Mesenteric fat pad (tissue), 1 donor: ENCODE measurements around the gene GUCY2D. TPM values are rescaled to one million over a fixed set of nuclear protein-coding genes. Genes with fewer than 3 reads are reported as not detected.
A peak's percentile ranks its signal among the peaks of the same experiment; 100 is the strongest.
"Not testable (repeated sequence)": the region's sequence is repeated elsewhere in the genome, so short reads cannot be mapped to it uniquely, and the experiment has no call there.

Experiments
- DNase-seq: peaks from one replicate; pipeline ENCODE4 v3.0.0-alpha.2; 2020; ENCODE audit warnings: low spot score
- long read RNA-seq: library from polyadenylated mRNA; unstranded; transcript quantifications from one replicate; pipeline ENCODE4 v2.0.0, GENCODE V29; 2020
- total RNA-seq: library from RNA; stranded (reverse); fragmentation: NEBNext Ultra II Directional; extraction: Animal tissue kit (Norgen Biotek cat#: 25700); gene quantifications from one replicate; pipeline ENCODE4 v1.2.1, GENCODE V29; 2021
- donor health status: DM: yes; HTN: yes; CAD: no.

GUCY2D gene
- not detected for total RNA-seq
- long read RNA-seq, partial matches to known transcripts: 0 of 1 reads
- long read RNA-seq, other reads (novel, unspliced or antisense): 1 of 1 reads

DNA sequence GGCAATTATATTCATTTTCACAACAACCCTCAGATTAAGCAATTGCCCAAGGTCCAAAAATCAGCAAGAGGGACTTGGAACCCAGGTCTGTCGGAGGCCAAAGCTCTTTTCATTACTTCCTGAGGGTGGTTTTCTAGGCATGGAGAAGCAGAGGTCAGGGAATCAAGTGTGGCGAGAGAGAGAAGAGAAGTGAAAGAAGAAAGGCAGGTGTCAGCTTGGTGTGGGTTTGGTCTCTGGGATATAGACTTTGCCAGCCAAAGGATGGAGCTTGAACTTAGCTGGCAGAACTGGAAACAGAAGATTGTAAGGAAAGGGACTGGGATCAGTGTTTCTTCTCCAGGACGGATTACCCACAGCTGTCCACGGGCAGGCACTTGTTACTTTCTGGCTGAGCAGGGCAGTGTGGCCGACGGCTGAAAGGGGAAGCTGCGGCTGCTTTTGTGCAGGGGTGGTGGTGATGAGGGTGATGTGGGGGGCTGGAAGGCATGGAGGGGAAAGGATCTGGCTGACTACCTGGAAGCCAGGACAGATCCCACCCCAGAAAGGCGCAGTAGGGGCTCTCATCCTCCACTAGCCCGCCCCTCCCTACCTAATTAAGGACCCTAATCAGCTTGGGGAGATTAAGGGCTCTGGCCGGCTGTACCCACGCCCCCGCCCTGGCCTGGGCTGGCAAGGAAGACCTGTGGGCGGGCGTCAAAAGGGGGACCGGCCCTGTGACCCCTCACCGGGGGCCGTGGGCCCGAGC, at the start of gene GUCY2D:
Gene GUCY2D, plus strand, starts transcription at position 640 of the 745 bp plus-strand sequence. CDS start 433 bp downstream, outside the sequence.
- peak; percentile 88 for DNase-seq

GRCh38 chr17:7953266-7953665, 49.1 kb upstream of the GUCY2D start:
- not testable (repeated sequence) for DNase-seq

DNA sequence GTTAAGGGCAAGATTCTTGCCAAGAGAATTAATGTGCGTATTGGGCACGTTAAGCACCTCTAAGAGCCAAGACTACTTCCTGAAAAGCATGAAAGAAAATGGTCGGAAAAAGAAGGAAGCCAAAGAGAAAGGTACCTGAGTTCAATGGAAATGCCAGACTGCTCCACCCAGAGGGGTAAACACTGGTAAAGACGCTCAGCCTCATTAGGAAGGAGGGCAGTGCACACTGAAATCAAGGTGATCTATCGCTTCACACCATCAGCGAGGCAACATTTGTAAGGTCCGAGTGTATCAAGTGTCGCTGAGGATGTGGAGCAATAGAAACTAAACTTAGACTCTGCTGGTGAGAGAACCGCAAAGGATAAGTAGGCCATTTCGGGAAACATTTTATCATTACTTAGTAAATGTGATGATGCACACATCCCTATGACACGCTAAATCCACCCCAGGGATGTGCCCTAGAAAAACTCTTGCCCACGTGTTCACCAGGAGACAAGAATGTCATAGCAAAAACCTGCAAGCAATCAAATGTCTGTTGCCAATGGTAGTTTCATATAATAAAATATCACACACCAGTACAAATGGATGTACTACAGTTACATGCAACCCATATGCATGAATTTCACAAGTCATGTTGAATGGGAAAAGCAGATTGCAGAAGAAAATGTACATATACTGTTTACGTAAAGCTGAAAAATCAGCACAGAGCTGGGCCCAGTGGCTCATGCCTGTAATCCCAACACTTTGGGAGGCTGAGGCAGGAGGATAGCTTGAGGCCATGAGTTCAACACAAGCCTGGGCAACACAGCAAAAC, 46.8 kb upstream of the GUCY2D start:
- no peak for DNase-seq

DNA sequence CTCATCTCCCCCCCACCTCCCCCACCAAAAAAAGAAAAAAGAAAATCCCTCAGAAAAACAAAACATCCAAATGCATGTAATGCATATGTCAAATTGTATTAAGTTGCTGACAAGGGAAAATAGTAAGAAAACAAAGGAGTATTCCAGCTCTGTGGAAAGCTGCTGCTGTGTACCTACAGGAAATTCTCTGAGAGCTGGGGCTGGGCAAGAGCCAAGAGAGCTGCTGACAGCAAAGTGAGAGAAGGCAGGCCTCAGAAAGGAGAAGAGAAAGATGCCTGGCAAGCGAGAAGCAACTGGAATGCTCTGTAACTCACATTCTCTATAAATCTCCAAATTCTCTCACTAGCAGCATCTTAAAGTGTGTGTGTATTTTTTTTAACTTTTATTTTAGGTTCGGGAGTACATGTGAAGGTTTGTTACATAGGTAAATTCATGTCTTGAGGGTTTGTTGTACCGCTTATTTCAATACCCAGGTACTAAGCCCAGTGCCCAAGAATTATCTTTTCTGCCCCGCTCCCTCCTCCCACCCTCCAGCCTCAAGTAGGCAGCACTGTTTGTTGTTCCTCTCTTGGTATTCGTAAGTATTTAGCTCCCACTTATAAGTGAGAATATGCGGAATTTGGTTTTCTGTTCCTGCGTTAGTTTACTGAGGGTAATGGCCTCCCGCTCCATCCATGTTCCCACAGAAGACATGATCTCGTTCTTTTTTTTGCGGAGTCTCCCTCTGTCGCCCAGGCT, 46.0 kb upstream of the GUCY2D start:
- DNase-seq: no peak

DNA sequence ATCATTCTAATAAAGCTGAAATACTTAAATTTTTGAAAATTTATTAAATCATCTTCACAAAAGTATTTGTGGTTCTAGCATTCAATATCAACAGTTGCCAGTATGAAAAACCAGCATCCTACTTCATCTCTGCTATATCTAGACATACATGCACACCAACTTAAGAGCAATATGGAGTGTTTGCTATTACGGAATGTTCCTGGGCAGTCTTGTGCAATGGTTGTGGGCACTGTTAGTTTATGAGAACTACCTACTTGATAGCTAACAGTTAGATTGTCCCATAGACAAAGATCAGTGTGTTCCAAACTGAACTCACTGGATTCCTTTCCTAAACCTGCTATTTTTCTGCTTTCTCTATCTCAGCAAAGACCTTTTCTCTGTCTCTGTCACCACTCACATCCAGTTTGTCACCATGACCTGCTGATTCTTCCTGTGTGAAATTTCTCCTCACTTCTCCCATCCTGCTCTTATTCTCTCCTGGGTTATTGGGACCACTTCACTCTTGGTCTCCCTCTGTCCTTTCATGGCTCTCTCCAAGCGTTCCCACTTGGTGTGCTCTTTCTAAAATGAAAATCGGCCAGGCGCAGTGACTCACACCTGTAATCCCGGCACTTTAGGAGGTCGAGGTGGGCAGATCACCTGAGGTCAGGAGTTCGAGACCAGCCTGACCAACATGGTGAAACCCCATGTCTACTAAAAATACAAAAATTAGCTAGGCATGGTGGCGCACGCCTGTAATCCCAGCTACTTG, 42.7 kb upstream of the GUCY2D start:
- DNase-seq: no peak

DNA sequence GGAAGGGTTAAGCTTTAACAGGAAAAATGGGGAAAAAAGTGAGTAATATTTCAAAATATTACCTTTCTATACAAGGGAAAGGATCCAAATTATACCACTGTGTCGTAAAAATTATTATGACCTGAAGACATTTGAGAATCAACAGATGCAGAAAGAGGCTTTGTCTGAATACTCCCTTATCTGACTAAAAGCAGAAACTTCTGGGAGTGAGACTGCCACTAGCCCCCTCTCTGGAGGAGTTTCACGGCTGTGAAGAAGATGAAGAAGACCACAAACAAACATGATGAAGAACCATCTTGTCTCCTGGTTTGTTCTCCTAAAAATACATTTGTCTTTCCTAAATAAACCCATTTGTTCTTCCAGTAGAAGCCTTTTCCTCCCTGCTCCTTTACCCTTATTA, 41.0 kb upstream of the GUCY2D start:
- DNase-seq: no peak

DNA sequence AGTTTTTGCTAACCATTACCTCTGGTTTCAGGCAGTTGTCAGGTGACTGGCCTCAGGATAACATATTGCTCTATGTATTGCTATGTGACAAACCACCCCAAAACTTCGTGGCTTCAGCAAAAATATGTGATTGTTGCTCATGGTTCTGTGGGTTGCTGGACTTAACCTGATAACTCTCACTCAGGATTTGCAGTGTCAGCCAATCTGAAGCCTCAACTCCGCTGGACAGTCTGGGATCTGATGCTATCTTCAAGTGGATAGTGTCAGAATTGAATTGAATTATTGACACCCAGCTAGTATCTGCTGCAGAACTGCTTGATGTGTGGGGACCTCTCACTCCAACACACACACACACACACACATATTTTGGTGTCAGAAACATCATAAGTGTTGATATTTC, 34.7 kb upstream of the GUCY2D start:
- no peak for DNase-seq

DNA sequence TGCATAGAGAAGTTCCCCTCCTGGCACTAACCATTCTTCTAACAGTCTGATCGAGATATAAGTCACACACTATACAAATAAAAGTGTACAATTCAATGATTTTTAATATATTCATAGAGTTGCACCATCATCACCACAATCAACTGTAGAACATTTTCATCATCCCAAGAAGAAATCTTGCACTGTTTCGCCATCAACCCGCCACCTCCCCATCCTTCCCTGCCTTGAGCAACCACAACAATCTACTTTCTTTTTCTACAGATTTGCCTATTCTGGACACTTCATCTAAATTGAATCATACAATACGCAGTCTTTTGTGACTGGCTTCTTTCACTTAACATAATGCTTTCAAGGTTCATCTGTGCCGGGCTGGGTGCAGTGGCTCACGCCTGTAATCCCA, 33.0 kb upstream of the GUCY2D start:
- DNase-seq: no peak

- DNase-seq: no peak
Measured at GRCh38 chr17:7971651-7972050, 30.8 kb upstream of the GUCY2D start.

DNA sequence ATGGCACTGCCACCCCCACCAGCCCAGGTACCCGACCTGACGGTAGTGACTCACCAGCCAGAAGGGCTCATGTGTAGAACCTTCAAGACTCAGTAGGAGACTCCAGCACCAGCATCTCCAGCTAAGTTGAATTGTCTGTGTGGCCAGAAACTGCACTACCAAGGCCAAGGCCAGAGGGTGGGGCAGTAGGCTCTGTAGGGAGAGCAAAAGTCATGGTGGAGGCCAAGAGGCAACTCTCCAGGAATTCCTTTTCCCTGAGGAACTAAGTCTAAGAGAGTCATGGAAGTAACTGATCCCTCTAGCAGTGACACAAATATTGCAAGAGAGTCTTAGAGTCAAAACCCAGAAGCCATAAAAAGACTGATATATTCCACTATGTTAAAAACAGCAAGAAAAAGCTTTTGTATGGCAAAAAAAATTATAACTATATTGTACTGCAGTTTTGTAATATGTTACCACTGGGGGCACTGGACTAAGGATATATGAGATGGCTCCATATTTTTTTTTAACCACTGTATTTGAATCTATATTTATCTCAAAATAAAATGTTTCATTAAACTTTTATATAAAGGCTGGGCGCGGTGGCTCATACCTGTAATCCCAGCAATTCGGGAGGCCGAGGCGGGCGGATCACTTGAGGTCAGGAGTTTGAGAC, 30.2 kb upstream of the GUCY2D start:
- no peak for DNase-seq

DNA sequence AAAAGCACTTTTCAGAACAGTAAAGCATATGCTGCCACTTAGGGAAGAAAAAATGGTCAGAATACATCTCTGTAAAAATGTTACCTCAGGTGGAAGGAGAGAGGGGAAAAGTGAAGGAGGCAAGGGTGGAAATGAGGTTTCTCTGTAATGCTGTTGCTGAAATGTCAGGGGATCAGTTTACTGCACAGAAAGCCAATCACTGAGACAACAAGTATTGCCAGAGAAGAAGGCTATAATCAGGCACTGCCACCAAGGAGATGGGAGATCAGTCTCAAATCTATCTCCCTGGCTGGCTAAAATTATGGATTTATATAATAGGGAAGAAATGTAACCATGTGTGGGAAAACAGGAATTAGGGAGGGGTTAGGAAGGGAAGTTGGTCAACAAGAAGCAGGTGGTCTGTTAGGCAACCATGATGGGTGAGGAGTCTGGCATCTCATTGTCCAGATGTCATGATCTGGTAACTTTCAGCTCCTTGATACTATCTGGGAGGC, 27.7 kb upstream of the GUCY2D start:
- no peak for DNase-seq

- no peak for DNase-seq
Measured at GRCh38 chr17:7977039-7977438, 25.4 kb upstream of the GUCY2D start.

DNA sequence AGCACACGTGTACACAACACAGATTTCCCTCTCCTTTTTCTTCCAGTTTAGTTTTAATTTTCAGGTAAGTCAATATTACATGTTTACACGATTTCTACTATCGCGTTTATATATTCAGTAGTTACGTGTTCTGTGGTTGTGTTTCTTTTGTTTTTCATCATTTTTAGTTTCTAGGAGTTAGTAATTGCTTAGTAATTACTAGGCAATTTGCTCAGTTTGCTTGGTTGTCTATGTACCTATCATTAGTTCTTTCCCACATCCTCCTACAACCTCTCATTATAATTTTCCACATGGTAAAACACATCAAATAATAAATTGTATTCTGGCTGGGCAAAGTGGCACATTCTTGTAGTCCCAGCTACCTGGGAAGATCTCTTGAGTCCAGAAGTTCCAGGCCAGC, 24.6 kb upstream of the GUCY2D start:
- no peak for DNase-seq

DNA sequence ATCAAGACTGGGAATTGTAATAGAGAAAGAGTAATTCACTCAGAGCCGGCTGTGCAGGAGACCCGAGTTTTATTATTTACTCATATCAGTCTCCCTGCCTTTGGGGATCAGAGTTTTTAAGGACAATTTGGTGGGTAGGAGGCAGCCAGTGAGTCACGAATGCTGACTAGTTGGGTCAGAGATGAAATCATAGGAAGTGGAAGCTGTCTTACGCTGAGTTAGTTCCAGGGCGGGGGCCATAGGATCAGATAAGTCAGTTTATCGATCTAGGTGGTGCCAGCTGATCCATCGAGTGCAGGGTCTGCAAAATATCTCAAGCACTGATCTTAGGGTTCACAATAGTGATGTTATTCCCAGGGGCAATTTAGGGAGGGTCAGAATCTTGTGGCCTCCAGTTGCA, 20.2 kb upstream of the GUCY2D start:
- no peak for DNase-seq

DNA sequence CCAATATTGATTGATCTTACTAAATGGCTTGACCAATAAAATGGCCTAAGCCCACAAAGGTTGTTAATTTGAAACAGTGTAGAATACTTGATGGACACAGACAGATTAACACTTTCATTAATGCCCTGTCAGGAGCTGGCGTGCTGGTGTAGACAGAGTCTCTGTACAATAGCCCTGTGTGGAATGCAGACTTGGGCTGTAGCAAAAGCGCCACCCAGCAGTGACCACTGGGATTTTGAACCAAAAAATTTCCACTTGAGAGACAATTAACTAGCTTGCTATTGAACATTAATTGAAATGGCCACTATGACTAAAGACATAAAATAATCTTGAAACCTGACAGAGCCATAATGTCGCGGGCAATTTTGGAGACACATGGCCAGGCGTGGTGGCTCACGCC, 19.7 kb upstream of the GUCY2D start:
- no peak for DNase-seq

- DNase-seq: peak; percentile 43
Measured at GRCh38 chr17:7984904-7985303, 17.5 kb upstream of the GUCY2D start.

GRCh38 chr17:7987112-7987893, 15.1 kb upstream of the GUCY2D start:
- DNase-seq: no peak

DNA sequence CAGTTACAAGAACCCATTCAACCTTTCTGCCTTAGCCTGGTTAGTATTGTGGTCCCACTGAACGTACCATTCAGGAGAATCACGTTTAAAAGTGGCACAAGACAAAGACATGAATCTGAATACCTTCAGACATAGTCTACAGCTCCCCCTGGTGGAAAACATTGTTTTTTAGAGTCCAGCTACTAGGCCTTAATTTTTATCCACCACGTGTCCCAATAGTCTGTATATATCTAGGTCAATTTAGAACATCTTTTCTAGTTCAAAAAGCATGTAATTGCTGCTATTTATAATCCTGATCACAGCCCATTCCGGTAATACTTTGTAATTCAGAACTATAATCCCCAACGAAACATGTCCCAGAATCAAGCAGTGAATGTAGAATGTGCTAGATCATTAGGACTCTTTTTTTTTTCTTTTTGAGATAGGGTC, 13.7 kb upstream of the GUCY2D start:
- no peak for DNase-seq
